Mesothelial cell of epicardium (in vitro differentiated cells): ENCODE measurements around the gene CLN5. TPM values are rescaled to one million over a fixed set of nuclear protein-coding genes. Genes with fewer than 3 reads are reported as not detected.

Experiments used
- DNase-seq, 2 experiments: peaks; one replicate each; pipeline ENCODE4 v3.0.0; 2021; ENCODE audit warnings: low spot score in 2 of 2; ENCODE audit not compliant: unreplicated experiment in 2 of 2
- H3K27ac Mint-ChIP-seq: 2 replicates; pipeline ENCODE4 v1.8.0; 2021; ENCODE audit warnings: mixed read lengths
- H3K27me3 Mint-ChIP-seq: 2 replicates; pipeline ENCODE4 v1.8.0; 2021; ENCODE audit warnings: low read depth, mixed read lengths
- H3K36me3 Mint-ChIP-seq: 2 replicates; pipeline ENCODE4 v1.8.0; 2021; ENCODE audit warnings: mixed read lengths
- H3K4me1 Mint-ChIP-seq: 2 replicates; pipeline ENCODE4 v1.8.0; 2021; ENCODE audit warnings: mixed read lengths
- H3K4me3 Mint-ChIP-seq: 2 replicates; pipeline ENCODE4 v1.8.0; 2021; ENCODE audit warnings: mild to moderate bottlenecking, moderate library complexity, mixed read lengths
- H3K9me3 Mint-ChIP-seq: 2 replicates; pipeline ENCODE4 v1.8.0; 2021; ENCODE audit warnings: mixed read lengths
- total RNA-seq: library from RNA; stranded (reverse); gene quantifications from 3 replicates; pipeline ENCODE4 v1.2.1, GENCODE V29; 2021
- TF ChIP-seq, protein P1 (sequence below): fragments of 200-600 bp; sonication (generic); IDR thresholded peaks from one replicate; pipeline ENCODE4 v1.5.0; 2021; ENCODE audit warnings: antibody characterized with exemption; ENCODE audit not compliant: unreplicated experiment

The CLN5 gene
- total RNA-seq, 1 donor from 2014 or later = 26.6 TPM

DNA sequence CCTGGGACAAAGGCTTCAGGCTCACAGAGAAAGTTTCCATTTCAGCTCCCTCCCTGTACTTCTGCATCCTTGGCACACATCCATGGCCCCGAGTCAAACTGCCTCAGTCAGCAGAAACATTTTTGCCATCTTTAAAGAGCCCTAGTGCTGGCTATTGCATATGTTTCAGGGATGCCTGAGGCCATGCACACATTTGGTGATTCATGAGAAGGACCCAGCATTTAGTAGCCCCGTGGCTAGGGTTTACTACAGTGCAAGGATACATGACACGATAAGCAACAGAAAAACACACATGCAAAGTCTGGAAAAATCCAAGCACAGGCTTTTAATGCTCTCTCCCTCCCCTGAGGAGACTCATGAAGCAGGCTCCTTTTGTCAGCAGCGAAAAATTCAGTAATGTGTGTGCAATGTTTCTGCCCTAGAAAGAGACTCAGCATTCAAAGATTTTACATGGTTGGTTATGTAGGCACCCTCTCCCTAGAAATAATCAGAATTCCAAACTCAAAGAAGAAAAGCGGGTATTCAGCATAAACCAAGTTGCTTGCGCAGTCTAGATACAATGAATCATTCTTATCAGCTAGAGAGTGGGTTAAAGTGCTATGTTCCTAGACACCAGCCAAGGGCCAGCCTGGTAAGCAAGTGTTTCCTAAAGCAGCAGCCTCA, 26.0 kb upstream of the CLN5 start:
- TF ChIP-seq, protein P1, sequence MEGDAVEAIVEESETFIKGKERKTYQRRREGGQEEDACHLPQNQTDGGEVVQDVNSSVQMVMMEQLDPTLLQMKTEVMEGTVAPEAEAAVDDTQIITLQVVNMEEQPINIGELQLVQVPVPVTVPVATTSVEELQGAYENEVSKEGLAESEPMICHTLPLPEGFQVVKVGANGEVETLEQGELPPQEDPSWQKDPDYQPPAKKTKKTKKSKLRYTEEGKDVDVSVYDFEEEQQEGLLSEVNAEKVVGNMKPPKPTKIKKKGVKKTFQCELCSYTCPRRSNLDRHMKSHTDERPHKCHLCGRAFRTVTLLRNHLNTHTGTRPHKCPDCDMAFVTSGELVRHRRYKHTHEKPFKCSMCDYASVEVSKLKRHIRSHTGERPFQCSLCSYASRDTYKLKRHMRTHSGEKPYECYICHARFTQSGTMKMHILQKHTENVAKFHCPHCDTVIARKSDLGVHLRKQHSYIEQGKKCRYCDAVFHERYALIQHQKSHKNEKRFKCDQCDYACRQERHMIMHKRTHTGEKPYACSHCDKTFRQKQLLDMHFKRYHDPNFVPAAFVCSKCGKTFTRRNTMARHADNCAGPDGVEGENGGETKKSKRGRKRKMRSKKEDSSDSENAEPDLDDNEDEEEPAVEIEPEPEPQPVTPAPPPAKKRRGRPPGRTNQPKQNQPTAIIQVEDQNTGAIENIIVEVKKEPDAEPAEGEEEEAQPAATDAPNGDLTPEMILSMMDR = no peak
- DNase-seq = peak in 1 of 2 experiments; percentile 63

DNA sequence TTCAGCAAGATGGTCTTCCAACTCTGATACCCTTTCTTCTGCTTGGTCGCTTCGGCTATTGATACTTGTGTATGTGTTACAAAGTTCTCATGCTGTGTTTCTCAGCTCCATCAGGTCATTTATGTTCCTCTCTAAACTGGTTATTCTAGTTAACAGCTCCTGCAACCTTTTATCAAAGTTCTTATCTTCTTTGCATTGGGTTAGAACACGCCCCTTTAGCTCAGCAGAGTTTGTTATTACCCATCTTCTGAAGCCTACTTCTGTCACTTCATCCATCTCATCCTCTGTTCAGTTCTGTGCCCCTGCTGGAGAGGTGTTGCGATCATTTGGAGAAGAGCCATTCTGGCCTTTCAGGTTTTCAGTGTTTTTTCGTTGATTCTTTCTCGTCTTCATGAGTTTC, 24.9 kb upstream of the CLN5 start:
- no peaks in the 10 kb centered on the region for H3K27me3 Mint-ChIP-seq
- peak overlapping the region; percentile 65 for H3K27ac Mint-ChIP-seq
- H3K9me3 Mint-ChIP-seq = peaks cover 3% of the 10 kb centered on the region
- peaks cover 42% of the 10 kb centered on the region for H3K4me1 Mint-ChIP-seq
- DNase-seq = no peak
- no peaks in the 10 kb centered on the region for H3K36me3 Mint-ChIP-seq
- TF ChIP-seq, protein P1 = no peak
- H3K4me3 Mint-ChIP-seq = no peak overlapping the region

More for the DNA sequence above, 26.0 kb upstream of the CLN5 start:
- H3K27me3 Mint-ChIP-seq = no peaks in the 10 kb centered on the region
- H3K27ac Mint-ChIP-seq = peak overlapping the region; percentile 89
- H3K9me3 Mint-ChIP-seq = peaks cover 9% of the 10 kb centered on the region
- H3K36me3 Mint-ChIP-seq = no peaks in the 10 kb centered on the region
- no peak overlapping the region for H3K4me3 Mint-ChIP-seq
- peaks cover 42% of the 10 kb centered on the region for H3K4me1 Mint-ChIP-seq

DNA sequence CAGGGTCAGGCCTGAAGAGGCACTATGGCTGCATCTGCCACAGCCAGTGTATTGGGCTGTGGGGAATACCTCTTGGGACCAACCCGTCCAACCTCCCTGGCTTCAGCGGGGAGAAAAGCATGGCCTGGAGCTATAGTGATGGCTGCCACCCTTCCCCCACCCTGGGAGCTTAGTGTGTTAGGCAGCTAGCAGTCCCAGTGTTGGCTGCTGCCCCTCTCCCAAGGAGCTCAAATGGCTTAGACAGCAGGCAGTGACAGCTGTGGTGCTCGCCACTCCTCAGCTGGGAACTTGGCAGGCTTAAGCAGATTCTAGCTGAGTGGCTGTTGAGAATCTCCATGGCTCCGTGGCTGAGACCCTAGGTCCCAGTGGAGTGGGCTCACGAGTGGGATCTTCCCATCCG, 23.8 kb upstream of the CLN5 start:
- Mint-ChIP-seq H3K27me3 (no peaks in the 10 kb centered on the region), H3K4me1 (peaks cover 44% of the 10 kb centered on the region), H3K4me3 (no peak overlapping the region), H3K27ac (no peak overlapping the region), H3K9me3 (no peaks in the 10 kb centered on the region), H3K36me3 (no peaks in the 10 kb centered on the region)
- no peak for DNase-seq
- TF ChIP-seq, protein P1 = no peak

DNA sequence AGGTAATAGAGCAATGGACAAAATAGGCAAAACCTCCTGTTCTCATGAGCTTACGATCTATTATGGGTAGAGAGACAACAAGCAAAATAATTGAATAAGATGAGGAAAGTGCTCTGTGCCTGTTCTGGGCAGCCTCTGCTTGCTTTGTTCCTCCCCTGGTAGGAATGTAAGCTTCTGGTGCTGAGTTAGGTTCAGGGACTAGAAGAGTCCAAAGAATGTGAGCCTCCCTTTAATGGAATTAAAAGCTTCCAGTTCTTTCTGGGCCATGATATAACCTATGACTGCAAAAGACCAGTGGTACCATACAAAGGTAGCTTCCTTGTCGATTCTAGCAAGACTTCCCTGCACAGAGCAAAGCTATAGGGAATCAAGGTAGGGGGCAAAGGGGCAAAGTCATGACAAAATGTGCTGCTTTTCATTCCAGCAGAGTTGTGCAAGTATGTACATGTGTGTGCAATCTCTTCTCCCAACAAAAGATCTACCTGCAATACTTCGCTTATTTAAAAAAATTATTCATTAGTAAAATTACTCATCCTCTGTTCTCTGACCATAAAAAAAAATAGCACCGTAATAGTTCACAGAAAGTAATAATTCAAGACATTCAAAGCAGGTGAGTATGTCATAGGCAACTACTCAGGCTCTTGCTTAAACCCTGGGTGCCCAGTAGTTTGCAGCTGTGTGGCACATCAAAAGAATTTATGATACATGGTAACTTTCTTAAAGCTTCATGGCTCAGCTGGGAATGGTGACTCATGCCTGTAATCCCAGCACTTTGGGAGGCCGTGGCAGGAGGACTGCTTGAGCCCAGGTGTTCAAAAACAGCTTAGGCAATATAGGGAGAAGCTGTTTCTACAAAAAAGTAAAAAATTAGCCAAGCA, 22.2 kb upstream of the CLN5 start:
- H3K36me3 Mint-ChIP-seq = no peaks in the 10 kb centered on the region
- TF ChIP-seq, protein P1 = no peak
- H3K4me3 Mint-ChIP-seq = no peak overlapping the region
- H3K27ac Mint-ChIP-seq = no peak overlapping the region
- no peak for DNase-seq
- H3K27me3 Mint-ChIP-seq = peaks cover 4% of the 10 kb centered on the region
- no peaks in the 10 kb centered on the region for H3K9me3 Mint-ChIP-seq
- H3K4me1 Mint-ChIP-seq = peaks cover 45% of the 10 kb centered on the region

DNA sequence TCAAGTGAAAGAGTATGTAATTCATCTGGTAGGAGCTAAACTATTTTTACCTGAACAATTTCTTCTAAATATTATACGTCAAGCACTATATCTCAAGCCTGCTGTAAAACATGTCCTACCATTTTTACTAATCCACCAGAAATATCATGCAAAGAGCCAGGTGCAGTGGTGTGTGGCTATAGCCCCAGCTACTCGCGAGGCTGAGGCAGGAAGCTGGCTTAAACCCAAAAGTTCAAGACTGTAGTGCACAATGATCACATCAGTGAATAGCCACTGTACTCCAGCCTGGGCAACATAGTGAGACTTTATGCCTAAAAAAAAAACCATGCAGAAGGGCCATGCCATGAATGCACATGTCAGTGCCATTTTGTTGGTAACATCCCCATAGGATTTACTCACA, 20.7 kb upstream of the CLN5 start:
- H3K36me3 Mint-ChIP-seq = no peaks in the 10 kb centered on the region
- TF ChIP-seq, protein P1 = no peak
- peaks cover 44% of the 10 kb centered on the region for H3K4me1 Mint-ChIP-seq
- DNase-seq = no peak
- H3K27ac Mint-ChIP-seq = no peak overlapping the region
- H3K9me3 Mint-ChIP-seq = no peaks in the 10 kb centered on the region
- no peak overlapping the region for H3K4me3 Mint-ChIP-seq
- H3K27me3 Mint-ChIP-seq = peaks cover 4% of the 10 kb centered on the region
